Uterus (tissue), 2 donors: ENCODE measurements around the gene PLOD3.
A peak's percentile ranks its signal among the peaks of the same experiment; 100 is the strongest.

Source experiments
- POLR2A ChIP-seq, 2 donors: fragments of 450-650 bp; IDR thresholded peaks; one replicate each; pipeline ENCODE4 v1.6.1; 2016; ENCODE audit warnings: antibody characterized with exemption in 2 of 2, mild to moderate bottlenecking in 1 of 2, moderate library complexity in 1 of 2
- TF ChIP-seq, protein P1 (sequence below), 4 experiments: fragments of 200-600 bp in 2 of 4; fragments of 450-650 bp in 2 of 4; sonication (generic) in 2 of 4; IDR thresholded peaks; one replicate each; pipeline ENCODE4 v1.5.1; 2016 to 2019; ENCODE audit warnings: antibody characterized with exemption in 4 of 4, mild to moderate bottlenecking in 2 of 4, moderate library complexity in 1 of 4

DNA sequence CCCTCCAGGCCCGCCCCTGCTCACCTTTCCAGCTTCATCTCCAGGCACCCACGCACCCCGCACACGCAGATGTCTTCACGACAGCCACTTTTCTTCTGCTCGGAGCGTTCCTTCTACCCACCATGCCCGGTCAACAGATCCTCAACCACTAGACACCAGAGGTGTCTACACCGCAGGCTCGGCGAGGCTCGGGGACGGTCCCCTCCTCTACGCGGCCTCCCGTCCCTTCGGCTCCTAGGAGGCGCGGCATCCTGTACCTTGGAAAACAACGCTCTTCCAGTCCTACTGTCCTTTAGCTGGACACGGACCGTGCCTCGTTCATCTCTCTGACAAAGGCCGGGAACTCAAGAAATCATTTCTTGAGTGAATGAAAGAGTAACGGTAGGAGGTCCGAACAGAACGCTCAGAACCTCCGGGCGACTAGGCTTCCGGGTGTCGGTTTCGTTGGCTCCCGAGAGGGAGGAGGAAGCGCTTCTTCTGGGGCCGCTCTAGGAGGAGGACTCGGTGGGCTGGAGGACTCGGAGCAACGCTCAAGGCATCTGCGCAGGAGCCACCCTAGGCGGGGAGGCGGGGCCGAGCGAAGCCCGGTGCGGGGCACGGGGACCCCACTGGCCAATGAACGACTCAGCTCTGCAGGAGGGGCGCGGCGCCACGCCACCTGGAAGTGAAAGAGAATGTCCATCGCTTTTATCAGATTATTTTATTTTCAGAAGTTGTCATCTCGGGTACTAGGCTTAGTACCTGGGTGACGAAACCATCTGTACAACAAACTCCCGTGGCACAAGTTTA is 34.7 kb upstream of the PLOD3 start:
- TF ChIP-seq, protein P1, sequence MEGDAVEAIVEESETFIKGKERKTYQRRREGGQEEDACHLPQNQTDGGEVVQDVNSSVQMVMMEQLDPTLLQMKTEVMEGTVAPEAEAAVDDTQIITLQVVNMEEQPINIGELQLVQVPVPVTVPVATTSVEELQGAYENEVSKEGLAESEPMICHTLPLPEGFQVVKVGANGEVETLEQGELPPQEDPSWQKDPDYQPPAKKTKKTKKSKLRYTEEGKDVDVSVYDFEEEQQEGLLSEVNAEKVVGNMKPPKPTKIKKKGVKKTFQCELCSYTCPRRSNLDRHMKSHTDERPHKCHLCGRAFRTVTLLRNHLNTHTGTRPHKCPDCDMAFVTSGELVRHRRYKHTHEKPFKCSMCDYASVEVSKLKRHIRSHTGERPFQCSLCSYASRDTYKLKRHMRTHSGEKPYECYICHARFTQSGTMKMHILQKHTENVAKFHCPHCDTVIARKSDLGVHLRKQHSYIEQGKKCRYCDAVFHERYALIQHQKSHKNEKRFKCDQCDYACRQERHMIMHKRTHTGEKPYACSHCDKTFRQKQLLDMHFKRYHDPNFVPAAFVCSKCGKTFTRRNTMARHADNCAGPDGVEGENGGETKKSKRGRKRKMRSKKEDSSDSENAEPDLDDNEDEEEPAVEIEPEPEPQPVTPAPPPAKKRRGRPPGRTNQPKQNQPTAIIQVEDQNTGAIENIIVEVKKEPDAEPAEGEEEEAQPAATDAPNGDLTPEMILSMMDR (IDR thresholded peaks at IDR 0.05): peak in 1 of 4 experiments; percentile 24
- TF ChIP-seq POLR2A (IDR thresholded peaks at IDR 0.05): peak in 1 of 2 donors; percentile 35
